Prostate gland (tissue), 2 donors: ENCODE measurements around the gene CHD5.

Experiments
- POLR2A ChIP-seq: fragments of 450-650 bp; IDR thresholded peaks from one replicate; pipeline ENCODE4 v1.6.1; 2016; ENCODE audit warnings: antibody characterized with exemption, mild to moderate bottlenecking
- POLR2AphosphoS5 ChIP-seq: sonication (generic); formaldehyde crosslinking; IDR thresholded peaks from one replicate; pipeline ENCODE4 v1.6.1; 2017; ENCODE audit warnings: antibody characterized with exemption
- TF ChIP-seq, protein P1 (sequence below), 4 experiments: fragments of 200-600 bp in 2 of 4; fragments of 450-650 bp in 2 of 4; sonication (generic) in 2 of 4; IDR thresholded peaks; 1 replicate in 3 of 4; 2 replicates in 1 of 4; pipeline ENCODE4 v1.5.1; 2016 to 2019; ENCODE audit warnings: antibody characterized with exemption in 4 of 4, mild to moderate bottlenecking in 2 of 4, moderate library complexity in 2 of 4

DNA sequence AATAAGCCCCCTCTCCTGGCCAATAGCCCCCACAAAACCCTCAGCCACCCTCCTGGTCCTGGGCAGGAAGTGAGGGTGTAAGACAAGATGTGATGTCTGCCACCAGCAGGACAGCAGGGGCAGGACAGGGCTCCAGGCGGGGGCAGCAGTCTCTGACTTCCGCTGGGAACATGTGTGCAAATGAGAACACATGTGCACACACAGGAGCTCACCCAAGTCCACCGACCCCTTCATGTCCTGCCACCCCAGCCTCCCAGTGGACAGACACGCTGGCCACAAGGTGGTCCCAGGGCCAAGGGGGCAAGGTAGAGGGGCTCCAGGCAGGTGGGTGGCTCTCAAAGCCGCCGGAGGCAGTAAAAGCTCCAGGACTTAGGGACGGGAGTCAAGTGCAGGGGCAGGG is 74.4 kb downstream of the CHD5 start:
- TF ChIP-seq POLR2A (no peak), POLR2AphosphoS5 (no peak)
- TF ChIP-seq, protein P1, sequence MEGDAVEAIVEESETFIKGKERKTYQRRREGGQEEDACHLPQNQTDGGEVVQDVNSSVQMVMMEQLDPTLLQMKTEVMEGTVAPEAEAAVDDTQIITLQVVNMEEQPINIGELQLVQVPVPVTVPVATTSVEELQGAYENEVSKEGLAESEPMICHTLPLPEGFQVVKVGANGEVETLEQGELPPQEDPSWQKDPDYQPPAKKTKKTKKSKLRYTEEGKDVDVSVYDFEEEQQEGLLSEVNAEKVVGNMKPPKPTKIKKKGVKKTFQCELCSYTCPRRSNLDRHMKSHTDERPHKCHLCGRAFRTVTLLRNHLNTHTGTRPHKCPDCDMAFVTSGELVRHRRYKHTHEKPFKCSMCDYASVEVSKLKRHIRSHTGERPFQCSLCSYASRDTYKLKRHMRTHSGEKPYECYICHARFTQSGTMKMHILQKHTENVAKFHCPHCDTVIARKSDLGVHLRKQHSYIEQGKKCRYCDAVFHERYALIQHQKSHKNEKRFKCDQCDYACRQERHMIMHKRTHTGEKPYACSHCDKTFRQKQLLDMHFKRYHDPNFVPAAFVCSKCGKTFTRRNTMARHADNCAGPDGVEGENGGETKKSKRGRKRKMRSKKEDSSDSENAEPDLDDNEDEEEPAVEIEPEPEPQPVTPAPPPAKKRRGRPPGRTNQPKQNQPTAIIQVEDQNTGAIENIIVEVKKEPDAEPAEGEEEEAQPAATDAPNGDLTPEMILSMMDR (IDR thresholded peaks at IDR 0.05): no peak
